HFF-Myc (cell line): ENCODE results near the gene FREY1.

Experiments used
- DNase-seq: peaks from one replicate; pipeline ENCODE4 v3.0.0-alpha.2; 2011; ENCODE audit warnings: low read depth; ENCODE audit errors: extremely low read depth
- H3K4me3 ChIP-seq: replicated peaks from 2 replicates; pipeline ENCODE4 v1.5.1; 2011; ENCODE audit warnings: low read depth, mild to moderate bottlenecking, control low read depth, low read length
- CTCF ChIP-seq: IDR thresholded peaks from 2 replicates; pipeline ENCODE4 v1.5.1; 2012; ENCODE audit warnings: mild to moderate bottlenecking, low read depth, low read length, control low read depth; ENCODE audit errors: missing control alignments

FREY1 gene

DNA sequence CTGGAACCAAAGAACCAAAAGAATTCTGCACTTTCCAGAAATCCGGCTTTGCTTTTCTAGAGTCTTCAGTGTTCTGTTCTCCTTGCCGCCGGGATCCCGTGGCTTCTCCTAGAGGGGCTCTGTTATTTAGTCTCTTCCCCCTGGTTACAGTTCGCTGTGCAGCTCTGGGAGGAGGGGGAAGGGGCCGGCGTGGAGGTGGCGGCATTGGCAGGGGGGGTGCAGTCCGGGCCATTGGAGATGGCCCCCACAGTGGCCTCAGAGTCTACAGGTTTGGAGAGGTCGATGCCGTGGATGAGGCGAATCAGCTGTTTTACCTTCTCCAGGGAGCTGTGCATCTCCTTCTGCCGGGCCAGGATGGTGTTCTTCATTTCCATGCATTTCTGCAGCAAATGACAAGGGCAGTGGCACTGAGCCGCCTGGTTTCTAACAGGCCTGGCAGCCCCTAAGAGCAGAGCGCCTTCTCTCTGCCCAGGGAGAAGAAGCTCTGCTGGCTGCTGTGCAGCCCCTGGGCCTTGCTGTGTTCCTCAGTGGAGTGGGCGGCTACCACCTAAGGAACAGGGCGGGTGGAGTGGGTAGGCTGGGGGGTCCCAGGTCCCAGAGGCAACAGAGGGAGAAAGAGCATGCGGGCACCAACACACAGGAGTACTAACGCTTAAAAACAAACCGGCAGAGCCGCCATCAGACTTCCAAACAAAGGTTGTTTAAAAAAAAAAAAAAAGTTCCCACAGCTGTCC is 26.9 kb upstream of the FREY1 start:
- DNase-seq = no peak
- no peak for TF ChIP-seq CTCF
- no peak overlapping the region for H3K4me3 ChIP-seq

DNA sequence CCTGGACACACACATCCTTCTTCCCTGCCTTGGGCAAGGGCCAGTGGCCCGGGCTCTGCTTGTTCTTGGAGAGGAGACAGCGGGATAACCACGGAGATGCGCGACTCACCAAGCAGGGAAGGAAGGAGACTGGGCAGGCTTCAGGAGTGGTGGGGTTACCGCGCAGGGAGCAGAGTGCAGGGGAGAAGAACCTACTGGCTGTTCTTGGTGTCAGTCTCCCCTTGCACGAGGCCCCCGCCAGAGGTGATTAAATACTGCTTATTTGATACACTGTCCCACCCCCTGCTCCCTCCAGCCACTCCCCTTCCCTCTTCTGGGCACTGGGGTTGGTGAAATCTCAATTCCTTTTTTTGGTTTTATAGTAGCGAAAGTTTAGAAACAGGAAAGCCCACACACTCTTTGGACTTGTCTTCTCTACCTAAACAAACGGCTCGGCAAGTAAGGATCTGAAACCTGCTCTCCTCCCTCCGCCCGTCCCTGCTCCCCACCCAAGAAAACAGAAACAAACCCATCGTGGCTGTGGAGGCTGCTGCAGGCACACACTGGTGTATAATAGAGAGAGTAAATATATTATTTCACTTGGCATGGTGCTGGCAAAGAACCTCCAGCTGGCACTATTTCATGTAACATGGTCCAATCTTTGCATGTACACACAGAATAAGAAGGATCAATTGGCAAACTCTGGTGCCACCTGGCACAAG is 26.2 kb upstream of the FREY1 start:
- DNase-seq = no peak
- no peak for TF ChIP-seq CTCF
- H3K4me3 ChIP-seq = no peak overlapping the region

GRCh38 chr11:45932217-45932616 is 25.1 kb upstream of the FREY1 start:
- no peak for TF ChIP-seq CTCF
- no peak for DNase-seq
- no peak overlapping the region for H3K4me3 ChIP-seq

DNA sequence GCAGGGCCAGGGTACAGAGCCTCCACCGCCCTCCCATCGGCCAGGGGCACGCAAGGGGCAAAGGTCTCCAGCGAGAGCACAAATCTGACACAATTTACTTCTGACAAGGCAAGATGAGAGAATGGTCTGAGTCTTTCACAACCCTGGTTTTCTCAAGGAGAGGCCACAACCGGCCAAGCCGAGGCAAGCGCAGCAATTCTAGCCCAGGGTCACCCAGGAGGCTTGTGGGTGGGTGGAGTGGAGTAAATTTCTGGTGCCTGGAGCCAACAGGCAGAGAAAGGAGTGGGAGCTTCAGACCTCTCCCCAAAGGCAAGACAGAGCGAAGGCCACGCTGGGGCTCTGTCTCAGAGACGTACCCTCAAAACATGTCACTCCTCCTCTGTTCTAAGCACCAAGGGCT is 24.7 kb upstream of the FREY1 start:
- no peak overlapping the region for H3K4me3 ChIP-seq
- no peak for TF ChIP-seq CTCF
- no peak for DNase-seq

GRCh38 chr11:45930951-45931570 is 24.0 kb upstream of the FREY1 start:
- TF ChIP-seq CTCF = no peak
- H3K4me3 ChIP-seq = no peak overlapping the region
- DNase-seq = no peak

DNA sequence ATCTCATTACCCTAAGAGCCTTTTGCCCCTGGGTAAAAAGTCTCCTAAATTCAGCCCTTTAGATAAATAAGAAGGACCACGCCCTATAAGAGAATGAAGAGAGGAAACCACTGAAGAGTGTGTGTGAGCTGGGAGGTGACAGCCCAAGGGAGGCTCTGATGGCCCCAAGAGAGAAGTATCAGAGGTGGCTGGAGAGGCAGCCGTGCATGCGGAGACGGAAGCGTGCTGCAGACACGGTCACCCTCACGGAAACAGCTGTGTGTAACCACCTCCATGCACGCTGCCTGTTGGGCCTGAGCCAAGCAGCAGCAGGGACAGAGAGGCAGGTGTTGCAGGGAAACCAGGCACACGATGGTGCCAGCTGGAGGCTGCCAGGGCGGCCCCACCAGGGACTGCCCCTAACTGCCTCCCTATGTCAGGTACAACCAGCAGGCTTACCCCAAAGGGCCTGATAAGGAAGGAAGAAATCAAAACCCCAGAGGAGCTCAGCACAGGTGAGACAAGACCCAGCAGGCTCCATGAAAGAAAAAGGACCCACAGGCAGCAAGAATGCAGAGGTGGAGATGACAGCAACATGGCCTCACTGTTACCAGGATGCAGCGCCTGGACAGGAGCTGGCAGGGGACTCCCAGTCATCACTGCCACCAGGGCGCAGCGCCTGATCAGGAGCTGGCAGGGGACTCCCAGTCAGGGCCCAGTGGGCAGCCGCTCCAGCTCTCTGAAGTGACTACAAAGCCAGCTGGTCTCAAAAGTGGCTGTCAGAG is 23.1 kb upstream of the FREY1 start:
- no peak overlapping the region for H3K4me3 ChIP-seq
- no peak for TF ChIP-seq CTCF
- DNase-seq = no peak
